ENCODE measurements around the gene DNAJB6.
"Not testable (repeated sequence)": the region's sequence is repeated elsewhere in the genome, so short reads cannot be mapped to it uniquely, and the experiment has no call there.

The DNAJB6 gene

DNA sequence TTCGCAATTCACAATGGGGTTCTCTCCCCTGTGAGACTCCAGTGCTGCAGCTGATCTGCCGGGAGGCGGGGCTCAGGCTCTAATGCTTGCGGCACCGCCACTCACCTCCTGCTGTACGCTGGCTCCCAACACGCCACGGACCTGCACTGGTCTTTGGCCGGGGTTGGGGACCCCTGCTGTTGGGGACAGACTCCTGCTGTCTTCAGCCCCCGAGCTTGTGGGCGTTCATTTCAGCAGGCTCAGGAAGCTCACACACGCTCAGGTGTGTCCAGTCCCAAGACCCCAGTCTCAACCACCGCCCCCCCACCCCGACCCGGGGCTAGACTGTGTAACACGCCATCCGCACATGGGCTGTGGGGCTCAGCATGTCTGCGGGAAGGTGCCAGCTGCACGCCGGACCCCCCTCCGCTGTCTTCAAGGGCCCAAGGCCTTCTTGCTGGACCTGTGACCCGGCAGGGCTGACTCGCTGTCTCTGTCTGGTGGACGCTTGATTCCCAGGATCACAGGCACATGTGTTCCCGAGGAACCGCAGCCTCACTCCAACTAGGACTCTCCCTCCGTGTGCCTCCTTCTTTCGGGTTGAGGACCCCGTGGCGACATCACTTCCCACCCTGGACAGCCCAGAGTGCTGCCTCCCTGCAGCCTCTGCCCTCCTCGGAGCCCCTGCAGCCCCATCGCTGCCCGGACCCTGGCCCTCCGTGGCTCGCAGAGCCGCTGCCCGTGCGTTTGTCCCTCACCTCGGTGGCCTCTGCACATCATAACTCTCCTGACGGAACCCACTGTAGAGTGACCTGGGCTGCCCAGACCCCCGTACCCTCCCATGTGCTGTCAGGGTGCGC is 106.4 kb downstream of the DNAJB6 start:
- no peak for DNase-seq (ENCODE audit: low read depth)

DNA sequence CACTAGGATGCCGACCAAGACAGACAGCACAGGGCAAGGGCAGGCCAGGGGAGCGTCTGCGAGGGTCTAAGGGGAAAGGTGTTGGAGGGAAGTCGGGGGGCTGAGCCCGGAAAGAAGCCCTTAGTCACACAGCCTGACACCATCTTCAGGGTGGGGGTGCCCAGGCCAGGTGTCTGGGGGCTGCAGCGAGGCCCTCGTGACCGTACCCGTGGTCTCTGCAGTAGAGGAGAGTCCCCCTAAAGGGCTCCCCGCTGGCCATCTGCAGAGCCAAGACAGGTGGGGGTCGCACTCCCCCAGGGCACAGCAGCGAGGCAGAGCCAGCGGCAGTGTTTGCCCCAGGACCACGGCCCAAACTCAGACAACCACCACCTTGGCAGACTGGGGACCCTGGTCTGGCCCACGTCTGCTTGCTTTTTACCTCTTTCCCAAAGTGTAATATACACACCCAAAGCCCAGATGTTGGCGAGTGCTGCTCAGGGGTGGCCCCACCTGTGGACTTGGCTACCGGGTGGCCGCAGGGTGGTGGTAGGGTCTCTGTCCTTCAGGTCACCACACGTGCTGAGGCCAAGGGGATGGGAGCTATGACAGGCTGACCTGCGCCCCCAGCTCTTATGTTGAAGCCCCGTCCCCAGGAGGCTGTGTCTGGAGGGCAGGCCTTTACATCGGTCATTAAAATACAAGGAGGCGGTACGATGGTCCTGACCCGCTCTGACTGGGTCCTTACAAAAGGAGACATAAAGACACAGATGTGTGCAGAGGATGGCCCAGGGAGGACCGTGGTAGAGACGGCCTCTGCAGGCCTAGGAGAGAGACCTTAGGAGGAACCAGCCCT is 107.4 kb downstream of the DNAJB6 start:
- DNase-seq (ENCODE audit: low read depth), result no peak

DNA sequence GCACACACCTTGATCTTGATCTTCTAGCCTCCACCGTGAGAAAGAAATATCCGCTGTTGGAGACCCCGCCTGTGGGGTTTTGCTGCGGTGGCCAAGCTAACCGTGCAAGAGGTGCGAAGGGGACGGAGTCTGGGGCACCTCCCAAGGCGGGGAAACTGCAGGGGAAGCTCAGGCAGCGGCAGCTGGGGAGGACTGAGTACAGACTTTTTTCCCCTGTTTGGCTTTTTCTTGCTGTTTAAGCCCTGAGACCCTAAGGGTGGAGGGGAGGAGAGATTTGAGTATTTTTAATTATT is 108.0 kb downstream of the DNAJB6 start:
- DNase-seq (ENCODE audit: low read depth), result no peak

DNA sequence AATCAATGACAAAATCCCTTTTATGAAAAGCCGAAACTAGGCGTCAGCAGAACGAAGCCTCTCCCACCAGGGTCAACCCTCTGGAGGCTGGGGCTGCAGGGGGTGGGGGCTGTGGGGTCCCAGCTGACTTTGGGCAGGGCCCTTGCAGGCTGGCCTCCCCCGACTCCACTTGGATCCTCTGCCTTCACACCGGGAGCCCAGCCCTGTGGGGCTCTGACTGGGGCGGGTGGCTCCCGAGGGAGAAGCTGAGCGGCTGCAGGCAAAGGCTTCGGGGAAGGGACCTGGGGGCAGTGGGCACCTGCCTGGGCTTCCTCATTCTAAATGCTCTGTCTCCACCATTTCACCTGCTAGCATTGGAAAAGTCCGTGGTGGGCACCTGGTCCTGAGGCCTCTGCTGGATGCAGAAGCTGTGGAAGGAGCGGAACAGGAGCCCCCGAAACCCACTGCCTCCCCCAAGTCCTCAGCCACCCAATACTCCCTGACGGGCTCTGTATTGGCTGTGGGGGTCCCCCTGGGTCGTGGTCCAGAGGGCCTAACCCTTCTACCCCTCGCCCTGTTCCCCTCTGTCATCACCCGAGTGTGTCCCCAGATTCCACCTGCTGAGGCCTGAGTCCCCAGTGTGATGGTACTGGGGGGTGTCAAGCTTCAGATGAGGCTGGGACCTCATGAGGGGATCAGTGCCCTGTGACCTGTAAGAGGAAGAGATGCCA is 108.6 kb downstream of the DNAJB6 start:
- no peak for DNase-seq (ENCODE audit: low read depth)

DNA sequence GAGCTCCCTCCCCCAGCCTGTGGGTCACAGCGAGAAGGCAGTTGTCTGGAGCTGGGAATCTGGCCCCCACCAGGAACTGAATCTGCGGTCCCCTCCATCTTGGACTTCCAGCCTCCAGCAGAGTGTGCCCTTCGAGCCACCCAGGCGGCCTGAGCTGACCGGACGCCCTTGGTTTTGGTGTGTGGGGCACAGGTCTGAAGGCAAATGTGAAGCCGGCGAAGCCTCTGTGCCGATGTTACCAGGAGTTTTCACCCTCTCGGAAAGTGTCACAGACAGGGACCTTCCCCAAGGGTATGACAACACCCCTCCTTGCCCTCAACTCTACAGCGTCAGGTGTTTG is 109.1 kb downstream of the DNAJB6 start:
- DNase-seq (ENCODE audit: low read depth), result no peak

DNA sequence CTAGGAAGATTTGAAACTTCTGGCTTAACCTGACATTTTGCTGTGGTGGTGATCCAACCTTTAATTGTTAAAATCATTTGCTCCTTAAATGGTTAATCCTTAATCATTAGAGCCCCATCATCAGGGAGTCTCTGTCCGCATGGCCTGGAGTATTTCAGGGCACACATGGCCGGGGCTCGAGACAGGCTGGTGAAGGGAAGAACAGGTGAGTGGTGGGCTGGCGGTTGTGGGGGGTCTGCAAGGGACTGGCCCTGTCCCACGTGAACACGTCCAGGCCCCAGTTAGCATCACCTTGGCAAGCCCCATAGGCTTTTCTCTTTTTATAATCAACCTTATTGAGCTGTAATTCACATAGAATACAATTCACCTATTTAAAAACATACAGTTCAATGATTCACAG is 109.5 kb downstream of the DNAJB6 start:
- DNase-seq (ENCODE audit: low read depth), result no peak

DNA sequence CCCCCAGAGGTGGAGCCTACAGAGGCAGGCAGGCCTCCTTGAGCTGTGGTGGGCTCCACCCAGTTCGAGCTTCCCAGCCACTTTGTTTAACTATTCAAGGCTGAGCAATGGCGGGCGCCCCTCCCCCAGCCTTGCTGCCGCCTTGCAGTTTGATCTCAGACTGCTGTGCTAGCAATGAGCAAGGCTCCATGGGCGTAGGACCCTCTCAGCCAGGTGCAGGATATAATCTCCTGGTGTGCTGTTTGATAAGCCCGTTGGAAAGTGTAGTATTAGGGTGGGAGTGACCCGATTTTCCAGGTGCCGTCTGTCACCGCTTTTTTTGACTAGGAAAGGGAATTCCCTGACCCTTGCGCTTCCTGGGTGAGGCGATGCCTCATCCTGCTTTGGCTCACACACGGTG is 117.2 kb downstream of the DNAJB6 start:
- DNase-seq (ENCODE audit: low read depth), result not testable (repeated sequence)

DNA sequence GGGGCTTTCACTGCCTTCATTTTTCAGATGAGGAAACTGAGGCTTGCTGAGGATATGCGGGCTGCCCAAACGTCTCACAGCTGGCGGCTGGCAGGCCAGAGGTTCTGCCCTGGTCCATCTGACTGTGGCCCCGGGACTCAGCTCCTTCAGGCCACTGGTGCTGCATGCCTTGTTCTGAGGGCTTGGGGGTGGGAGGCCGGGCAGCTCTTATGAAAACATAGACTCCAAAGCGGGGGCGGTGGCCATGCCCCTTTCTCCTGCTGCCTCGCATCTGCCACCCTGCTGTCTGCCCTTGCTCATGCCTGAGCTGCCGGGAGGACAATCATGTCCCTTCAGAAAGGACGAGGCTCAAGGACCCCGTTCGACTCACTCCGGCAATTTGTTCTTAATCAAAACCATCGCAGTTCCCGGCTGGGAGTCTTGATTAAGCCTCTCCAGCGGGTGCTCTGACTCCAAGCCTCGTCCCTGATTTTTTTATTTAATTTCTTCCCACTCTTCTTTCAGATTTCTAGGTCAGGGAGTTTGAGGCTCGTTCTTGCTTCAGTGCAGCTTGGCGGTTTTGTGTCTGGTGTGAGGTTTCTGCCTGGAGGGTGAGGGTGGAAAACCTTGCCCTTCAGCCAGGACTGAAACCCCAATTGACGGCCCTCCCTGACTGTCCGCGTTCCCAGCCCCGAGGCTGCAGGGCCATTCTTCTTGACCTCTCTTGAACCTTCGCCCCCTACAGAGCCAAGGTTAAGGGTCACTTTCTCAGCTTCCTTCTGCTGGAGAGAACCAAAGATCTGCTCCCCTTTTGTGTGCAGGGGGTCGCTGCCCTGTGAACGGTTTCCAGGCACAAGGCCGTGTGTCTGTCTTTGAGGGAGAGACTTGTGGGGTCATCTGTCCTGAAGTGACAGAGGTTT is 120.8 kb downstream of the DNAJB6 start:
- DNase-seq (ENCODE audit: low read depth), result no peak

DNA sequence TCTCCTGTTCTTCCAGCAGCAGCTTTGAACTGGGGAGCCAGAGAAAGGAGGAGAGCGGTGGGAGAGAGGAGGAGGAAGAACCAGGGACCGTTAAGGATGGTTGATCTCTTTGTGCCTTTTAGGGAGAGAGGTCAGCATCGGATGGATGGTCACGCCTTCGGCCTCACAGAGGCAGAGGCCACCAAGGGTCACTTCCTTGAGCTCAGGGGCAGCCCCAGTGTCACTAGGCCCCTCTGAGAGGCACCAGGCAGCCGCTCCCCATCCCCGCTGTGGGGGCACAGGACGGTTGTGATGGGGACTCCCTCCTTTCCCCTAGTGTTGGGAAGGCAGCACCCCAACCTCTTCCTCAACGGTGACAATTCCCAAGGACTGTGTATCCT is 121.4 kb downstream of the DNAJB6 start:
- no peak for DNase-seq (ENCODE audit: low read depth)

DNA sequence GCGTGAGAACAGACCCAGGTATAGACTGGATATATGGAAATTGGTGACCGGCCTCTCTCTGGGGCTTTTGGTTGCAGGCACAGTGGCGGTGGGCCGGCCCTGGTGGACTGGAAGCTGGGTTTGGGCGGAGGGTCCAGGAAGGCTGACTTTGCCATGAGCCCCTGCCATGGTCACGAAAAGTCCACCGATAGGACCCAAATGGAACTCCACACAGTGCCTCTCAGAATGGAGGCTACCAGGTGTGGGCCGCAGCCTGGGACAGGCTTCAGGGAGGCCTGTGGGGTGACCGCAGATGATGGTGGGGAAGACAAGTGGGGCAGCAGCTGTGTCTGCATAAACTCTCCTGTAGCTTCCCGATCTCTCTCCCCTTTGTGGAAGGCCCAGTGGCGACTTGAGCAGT is 123.2 kb downstream of the DNAJB6 start:
- no peak for DNase-seq (ENCODE audit: low read depth)

DNA sequence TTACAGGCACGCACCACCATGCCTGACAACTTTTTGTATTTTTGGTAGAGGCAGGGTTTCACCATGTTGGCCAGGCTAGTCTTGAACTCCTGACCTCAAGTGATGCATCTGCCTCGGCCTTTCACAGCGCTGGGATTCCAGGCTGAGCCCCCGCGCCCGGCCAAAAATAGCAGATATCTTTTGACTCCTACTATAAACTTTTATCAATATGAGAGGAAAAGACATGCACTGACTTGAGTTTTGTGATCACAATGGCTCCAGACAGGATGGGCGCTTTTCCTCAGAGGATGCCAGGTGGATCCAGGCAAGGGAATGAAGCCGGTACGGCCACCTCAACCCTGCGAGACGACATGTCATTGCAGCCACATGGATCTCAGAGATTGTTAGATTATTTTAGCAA is 123.9 kb downstream of the DNAJB6 start:
- no peak for DNase-seq (ENCODE audit: low read depth)

DNA sequence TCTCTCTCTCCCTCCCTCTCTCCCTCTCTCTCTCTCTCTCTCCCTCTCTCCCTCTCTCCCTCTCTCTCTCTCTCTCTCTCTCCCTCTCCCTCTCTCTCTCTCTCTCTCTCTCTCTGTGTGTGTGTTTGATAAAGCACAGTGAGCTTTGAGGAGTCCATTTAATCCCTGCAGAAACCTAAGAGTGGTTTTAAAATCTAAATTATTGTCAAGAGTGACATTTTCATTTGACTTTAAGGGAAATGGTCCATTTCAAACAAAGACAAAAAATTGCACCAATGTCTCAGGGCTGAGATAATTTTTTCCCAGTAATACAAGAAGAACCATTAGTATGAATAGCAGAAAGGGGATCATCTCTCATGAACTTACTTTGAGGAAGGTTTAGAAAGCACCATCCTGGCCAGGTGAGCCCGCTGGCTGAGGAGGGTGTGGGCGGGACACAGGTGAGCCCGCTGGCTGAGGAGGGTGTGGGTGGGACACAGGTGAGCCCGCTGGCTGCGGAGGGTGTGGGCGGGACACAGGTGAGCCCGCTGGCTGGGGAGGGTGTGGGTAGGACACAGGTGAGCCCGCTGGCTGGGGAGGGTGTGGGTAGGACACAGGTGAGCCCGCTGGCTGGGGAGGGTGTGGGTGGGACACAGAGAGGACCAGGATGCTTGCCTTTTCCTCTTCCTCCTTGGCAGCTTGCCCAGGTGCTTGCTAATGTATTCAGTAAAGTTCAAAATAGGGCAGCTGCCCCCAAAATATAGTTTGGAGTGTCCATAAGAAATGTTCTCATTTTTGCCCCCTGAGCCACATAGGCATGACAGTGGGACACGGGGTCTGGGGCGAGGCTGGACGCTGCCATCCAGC is 125.0 kb downstream of the DNAJB6 start:
- no peak for DNase-seq (ENCODE audit: low read depth)

DNA sequence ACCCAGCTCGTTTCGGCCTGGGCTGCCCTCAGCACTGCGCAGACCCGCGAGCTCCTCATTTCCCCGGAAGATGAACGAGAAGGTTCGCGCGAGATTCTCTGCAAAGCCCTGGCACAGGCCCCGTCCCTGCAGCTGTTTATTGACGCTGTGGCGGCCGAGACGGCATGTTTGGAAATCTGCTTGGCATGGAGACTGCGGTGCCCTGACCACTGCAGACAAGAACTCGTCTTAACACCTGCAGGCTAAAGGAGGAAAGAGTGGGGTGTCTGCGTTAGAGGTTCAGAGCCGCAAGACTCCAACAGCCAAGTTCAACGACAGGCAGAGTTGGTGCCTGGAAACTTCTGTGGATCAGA is 125.6 kb downstream of the DNAJB6 start:
- no peak for DNase-seq (ENCODE audit: low read depth)

DNA sequence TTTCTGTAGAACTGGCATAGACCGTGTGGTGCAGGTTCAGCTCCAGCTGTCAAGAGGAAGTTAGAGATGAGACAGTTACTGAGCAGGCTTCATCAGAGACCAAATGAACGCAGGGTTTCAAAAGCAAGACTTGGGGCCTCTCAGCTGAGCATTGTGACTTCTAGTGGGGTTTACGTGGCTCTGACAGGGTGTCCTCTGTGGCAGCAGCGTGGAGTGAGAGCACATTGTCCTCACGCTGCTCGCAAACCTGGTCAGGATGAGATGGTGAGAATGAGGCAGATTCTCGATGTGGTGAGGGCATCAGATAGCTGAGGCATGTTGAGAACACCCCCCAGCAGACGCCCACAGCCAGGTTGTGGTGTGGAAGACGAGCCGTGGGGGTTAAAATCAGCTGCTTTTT is 126.0 kb downstream of the DNAJB6 start:
- DNase-seq (ENCODE audit: low read depth), result no peak

DNA sequence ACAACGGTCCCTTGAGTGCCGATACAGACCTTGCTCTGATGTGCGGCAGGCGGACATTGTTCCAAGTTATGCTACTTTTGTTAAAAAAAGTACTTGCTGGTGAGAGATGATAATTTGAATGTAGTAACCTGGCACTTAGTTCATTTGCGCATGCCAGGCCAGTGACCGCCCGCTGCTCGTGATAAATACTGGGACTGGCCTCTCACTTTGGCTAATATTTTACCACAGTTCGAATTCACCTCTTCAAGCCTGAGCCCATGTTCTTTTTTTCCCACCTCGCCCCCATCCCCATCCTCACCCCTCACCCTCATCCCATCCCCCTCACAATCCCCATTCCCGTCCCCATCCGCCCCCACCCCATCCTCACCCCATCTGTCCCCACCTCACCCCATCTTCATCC is 126.4 kb downstream of the DNAJB6 start:
- no peak for DNase-seq (ENCODE audit: low read depth)

DNA sequence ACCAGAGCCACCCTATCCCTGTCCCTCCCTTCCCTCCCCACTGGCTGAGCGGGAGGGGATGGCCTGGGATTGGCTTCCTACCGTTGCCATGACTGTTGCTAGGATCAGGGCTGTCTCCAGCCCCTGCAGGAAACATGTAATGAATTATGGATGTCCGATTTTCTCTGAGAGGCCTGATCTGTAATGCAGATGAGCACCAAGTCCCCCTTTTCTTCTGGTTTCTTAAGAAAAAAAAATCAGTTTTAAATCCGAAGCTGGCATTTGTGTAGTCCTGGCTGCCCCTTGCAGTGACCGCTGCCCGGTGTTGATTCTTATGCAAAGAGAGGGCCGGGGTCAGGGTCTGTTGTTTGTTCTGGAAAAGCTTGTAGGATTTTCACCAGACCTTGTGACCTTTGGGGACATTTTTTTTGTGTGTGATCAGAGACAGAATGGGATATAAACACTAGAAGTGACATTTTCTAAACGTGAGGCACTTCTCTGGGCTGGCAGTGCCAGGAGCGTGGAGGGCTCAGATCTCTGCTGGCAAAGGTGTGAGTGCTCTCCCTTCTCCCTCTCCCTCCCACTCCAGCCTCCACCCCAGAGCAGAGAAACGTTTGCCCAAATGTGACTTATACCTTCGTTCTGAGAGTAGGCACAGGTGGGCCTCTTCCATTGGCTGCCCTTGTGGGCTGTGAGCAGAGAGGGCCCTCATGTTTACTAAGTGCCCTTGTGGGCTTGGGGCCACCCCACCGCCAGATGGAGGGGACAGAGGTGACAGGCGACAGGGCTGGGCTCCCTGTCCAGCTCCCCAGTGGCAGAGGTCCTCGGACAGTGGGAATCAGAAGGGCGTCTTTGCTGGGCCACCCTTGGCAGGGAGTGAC is 127.5 kb downstream of the DNAJB6 start:
- DNase-seq (ENCODE audit: low read depth), result no peak

DNA sequence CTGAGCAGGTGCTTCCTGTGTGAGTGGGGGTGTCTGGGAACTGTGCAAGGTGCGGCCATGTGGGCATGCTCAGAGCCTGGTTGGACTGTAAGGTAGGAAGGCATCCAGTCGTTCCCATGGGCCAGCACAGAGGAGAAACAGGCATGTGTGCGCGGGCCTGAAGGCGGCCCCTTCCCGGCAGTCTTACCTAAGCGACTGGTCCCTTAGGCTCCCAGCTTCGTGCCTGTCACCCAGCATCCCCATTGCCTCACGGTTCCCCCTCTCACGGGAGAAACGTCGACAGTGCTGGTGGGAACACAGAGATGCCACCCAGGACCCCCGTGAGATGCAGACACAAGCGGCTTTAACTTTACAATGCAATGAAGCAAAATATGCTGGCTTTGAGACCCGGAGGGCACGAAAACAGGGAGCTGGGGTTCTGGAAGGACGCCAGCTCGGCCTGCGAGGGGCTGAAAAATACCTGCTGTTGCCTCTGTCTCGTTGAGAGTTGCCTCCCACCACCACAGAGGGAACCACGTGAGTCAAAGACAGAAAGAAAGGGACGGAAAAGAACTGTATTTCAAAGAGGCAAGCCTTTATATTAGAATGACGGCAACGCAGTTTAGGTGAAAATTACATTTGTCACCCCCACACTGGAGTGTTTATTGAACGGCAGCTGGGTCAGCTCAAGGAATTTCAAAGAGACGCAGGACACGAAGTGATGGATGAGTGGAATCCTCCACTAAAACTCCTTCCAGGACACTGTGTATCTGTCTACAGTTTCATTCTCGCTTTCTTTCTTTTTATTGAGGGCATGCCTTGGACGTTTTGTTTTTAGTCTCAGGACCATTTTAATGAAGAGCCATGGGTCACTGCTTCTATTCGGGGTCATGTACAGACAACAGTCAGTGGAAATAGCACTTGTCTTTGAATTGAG is 128.4 kb downstream of the DNAJB6 start:
- DNase-seq (ENCODE audit: low read depth), result no peak

DNA sequence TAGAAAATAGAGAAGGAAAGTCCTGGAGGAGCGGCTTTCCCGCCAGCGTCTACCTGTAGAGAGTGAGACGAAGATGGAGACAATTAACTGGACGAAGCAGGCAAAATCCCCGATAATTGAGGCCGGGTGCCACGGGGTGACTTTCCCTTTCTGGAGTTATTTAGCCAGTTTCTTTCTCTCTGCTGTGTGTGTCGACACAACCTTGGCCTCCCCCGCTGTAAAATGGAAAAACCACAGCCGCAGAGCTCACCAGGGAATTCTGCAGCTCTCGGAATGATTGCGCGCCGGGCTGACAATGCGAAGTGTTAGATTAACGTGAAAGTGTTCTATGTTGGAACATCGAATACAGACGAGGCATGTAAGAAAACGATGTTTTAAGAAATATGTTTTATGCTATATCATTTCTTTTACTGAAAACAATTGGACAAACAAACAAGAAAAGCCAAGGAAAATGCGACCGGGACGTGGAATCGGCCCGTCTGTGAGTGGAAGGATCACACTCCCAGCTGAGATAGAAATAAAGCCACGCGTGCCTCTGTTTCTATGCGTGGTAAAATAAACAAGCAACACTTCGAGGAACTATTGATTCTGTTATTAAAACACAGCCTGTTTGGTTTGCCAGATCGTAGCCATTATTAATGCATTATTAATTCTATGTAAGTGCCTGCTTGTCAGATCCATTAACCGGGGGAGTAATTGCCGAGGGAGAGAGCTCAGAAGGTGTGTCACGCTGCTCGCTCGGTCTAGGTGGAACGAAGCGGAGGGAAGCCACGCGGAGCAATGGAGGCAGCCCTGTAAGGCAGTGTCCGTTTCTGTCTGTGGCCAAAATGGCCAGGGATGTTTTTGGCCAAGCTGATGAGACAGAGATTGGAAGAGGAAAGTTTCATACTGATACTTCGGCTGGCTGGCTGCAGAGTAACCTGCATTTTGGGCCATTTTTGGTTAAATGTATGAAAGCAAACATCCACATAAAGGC is 129.4 kb downstream of the DNAJB6 start:
- DNase-seq (ENCODE audit: low read depth), result no peak
